Thoracic aorta endothelial cell (primary cell): ENCODE results near the gene CCDC89. TPM values are rescaled to one million over a fixed set of nuclear protein-coding genes. Genes with fewer than 3 reads are reported as not detected.

Source experiments
- total RNA-seq: library from RNA; depleted of rRNA; stranded (reverse); fragments of >200 nt; gene quantifications from 2 replicates; pipeline ENCODE4 v1.2.3, GENCODE V29; 2012

Gene CCDC89
- total RNA-seq: not detected in 2 replicates

DNA sequence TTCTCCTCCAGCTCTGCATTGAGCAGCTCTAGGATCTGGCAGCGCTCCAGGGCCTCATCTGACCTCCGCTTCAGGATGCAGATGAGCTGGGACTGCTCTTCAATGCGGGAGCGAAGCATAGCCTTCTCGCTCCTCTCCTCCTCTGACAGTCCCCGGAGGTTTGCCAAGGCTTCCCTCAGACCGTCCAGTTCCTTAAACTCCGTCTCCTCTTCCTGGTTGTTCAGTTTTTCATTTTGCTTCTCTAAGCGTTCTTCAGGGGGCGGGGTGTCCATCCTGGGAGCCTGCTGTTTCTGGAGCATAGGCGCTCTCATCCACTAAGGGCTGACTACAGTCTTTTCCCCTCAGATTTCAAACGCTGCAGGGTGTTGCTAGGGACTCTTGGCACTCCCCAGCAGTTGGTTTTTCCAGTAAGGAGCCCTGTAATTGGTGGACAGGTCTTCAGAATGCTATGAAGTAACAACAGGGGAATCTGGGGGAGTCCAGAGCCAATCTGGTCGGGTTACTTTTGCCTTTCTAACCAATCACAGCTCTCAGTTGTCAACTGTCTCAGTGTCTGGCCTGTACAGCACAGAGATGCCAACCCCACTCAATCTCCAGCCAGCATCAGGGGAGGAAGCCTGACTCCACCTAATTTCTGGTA is at the start of gene CCDC89:
CCDC89 (minus strand) TSS at position 376 of the 640 bp plus-strand sequence; CDS start at position 311, 65 bp downstream.

DNA sequence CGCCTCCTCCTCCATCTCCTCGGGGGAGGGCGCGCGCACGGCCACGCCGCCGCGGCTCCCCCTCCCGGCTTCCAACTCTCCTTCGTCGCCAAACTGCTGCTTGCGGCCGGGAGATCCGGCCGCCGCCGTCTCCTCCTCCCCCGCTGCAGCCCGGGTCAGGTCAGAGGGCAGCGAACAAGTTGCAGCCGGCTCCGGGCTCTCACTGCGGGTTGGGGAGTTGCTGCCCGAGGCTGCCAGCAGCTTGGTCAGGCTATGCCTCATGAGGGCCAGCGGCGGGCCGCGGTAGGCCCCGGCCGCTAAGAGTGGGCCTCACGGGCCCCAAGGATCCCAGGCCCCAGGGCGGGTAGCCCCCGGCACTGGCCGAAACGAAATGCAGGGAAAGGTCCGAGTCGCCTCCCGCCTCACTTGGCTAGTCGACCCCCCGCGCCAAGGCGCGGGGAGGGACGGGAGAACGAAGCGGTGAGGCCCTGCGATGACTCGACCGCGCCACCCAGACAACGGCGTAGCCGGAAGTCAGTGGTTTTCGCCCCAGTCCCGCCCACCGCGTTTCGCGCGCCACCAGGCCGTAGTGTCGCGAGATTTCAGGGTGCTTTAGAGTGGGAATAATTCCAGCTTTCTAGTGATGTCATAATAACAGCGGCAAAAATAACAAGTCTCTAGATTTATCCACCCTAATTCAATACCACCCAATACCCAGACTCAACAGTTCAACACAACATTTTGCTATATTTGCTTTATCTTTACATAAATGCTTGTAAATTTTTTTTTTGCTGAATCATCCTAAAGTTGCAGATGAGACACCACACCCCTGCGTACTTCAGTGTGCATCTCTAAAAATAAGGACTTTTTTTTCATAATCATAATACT is 21.1 kb downstream of the CCDC89 start, which contains the start of gene CREBZF:
CREBZF (minus strand) TSS at position 515 of the 867 bp plus-strand sequence; CDS start at position 261, 254 bp downstream.

DNA sequence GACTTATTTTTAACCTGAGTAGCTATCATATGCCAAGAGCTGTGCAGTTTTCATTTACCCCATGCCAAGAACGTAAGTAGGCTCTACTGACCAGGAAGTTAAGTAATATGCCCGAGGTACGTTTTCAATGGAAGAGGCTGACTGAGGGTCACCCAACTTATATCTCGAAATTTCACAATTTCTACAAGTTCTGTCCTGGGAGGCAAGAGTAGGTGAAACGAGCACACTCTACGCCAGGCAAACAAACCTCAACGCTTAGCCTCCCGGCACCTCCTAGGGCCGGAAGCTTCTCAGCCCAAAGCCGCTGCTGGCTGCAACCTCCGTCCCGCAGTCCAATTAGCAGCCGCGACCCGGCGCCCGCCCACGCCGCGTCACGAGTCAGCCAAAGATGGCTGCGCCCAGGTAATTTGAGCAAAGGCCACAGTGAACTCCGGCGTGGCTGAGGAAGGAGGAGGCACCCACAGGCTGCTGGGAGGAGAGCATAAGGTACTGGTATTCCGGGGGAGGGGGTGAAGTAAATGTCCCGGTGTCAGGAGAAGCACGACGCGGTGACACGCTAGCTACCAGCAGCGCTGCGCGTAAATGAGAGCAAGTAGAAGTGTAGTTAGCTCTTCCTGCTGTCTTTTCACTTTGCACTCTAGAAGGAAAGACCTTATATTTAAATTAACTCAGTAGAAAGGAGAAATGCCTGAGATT is 38.2 kb downstream of the CCDC89 start, which contains the start of gene TMEM126A:
TMEM126A (plus strand) TSS at position 364 of the 696 bp plus-strand sequence. CDS start 2,289 bp downstream, outside the sequence.

Other genes starting within 250 kb of the CCDC89 start
- gene DLG2, start 58.9 kb downstream of the CCDC89 start, total RNA-seq: 1.1 and 1.2 TPM in 2 replicates
- 86.2 and 97.2 TPM in 2 replicates for gene TMEM126B, start 57.6 kb downstream of the CCDC89 start, total RNA-seq
- 56.7 and 68.4 TPM in 2 replicates for gene TMEM126A, start 38.2 kb downstream of the CCDC89 start, total RNA-seq
- 44.6 and 46.1 TPM in 2 replicates for gene CREBZF, start 21.1 kb downstream of the CCDC89 start, total RNA-seq
- 1.2 and 1.5 TPM in 2 replicates for gene SYTL2, start 124.9 kb upstream of the CCDC89 start, total RNA-seq
- gene CCDC83, start 169.2 kb upstream of the CCDC89 start, total RNA-seq: not detected in 2 replicates